PC-3 (cell line): ENCODE results near the gene COL1A2.

Source experiments
- CTCF ChIP-seq: fragments of 300-600 bp; sonication (generic); conservative IDR thresholded peaks from 2 replicates; pipeline ENCODE4 v1.5.1; 2017; ENCODE audit warnings: antibody characterized with exemption, low read depth, mild to moderate bottlenecking, low read length
- EZH2 ChIP-seq: fragments of 300-600 bp; sonication (generic); IDR thresholded peaks from one replicate; pipeline ENCODE4 v1.6.1; 2017; ENCODE audit warnings: antibody characterized with exemption, mild to moderate bottlenecking, low read length; ENCODE audit not compliant: unreplicated experiment
- EZH2phosphoT487 ChIP-seq: fragments of 300-600 bp; sonication (generic); IDR thresholded peaks from 2 replicates; pipeline ENCODE4 v1.6.1; 2018; ENCODE audit warnings: mild to moderate bottlenecking, antibody characterized with exemption, low read length, borderline replicate concordance

DNA sequence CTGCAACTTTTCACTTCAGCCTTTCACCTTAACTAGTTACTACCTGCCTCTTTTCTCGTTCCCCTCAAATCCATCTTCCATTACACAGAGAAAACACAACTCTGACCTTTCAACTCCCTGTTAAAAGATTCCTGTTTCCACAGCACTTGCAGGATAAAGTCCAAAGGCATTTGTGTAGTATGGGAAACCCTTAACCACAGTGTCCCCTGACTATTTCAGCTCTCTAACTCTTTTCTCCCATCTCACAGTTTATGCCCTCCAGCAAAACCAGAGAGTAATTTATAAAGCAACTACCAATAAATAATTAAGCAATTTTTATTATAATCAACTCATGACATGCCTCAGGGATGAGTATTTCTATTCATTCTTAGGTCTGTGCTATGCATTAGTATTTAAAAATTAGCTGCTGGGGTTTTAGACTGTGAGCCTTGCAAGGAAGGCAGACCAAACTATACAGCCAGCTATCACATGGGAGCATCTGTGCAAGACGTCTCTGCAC lies 51.0 kb downstream of the COL1A2 start:
- TF ChIP-seq EZH2 (no peak), CTCF (no peak), EZH2phosphoT487 (no peak)
